Fibroblast of pulmonary artery (primary cell): ENCODE measurements around the gene HBA1.
"Not testable (repeated sequence)": the region's sequence is repeated elsewhere in the genome, so short reads cannot be mapped to it uniquely, and the experiment has no call there.

Experiments used
- DNase-seq: peaks from one replicate; pipeline ENCODE4 v3.0.0-alpha.2; 2010; ENCODE audit warnings: low read depth
- H3K4me3 ChIP-seq: replicated peaks from 2 replicates; pipeline ENCODE4 v1.5.1; 2011; ENCODE audit warnings: low read depth, mild to moderate bottlenecking, control low read depth, low read length, moderate library complexity
- CTCF ChIP-seq: IDR thresholded peaks from 2 replicates; pipeline ENCODE4 v1.5.1; 2011; ENCODE audit warnings: mild to moderate bottlenecking, control low read depth, low read length, inconsistent platforms; ENCODE audit errors: missing control alignments

Gene HBA1

GRCh38 chr16:203246-203645, 26.8 kb downstream of the HBA1 start:
- DNase-seq: no peak

GRCh38 chr16:204046-204445, 27.6 kb downstream of the HBA1 start:
- H3K4me3 ChIP-seq: not testable (repeated sequence)

More at GRCh38 chr16:203246-203645, 26.8 kb downstream of the HBA1 start:
- H3K4me3 ChIP-seq: no peak overlapping the region
- TF ChIP-seq CTCF: no peak

DNA sequence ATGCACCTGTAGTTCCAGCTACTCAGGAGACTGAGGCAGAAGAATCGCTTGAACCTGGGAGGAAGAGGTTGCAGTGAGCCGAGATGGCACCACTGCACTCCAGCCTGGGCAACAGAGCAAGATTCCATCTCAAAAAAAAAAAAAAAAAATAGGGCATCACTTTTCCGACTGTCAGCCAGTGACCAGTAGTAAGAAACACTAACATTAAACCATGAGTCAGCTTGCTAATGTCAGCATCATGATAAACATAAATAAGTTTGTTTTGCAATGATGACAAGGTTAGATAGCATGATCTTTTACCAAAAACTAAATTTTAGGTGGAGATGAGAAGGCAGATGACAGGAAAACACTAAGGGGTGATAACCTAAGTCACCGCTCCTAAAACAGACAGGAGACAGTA, 32.9 kb downstream of the HBA1 start:
- not testable (repeated sequence) for DNase-seq

More at GRCh38 chr16:204046-204445, 27.6 kb downstream of the HBA1 start:
- DNase-seq: not testable (repeated sequence)

GRCh38 chr16:211631-212180, 35.2 kb downstream of the HBA1 start:
- not testable (repeated sequence) for H3K4me3 ChIP-seq, DNase-seq

More for the DNA sequence above, 32.9 kb downstream of the HBA1 start:
- not testable (repeated sequence) for H3K4me3 ChIP-seq

GRCh38 chr16:212999-213398, 36.5 kb downstream of the HBA1 start:
- DNase-seq: no peak
- H3K4me3 ChIP-seq: no peak overlapping the region
- TF ChIP-seq CTCF: no peak

- no peak for DNase-seq
- no peak for TF ChIP-seq CTCF
Observed at GRCh38 chr16:220021-220420, 43.5 kb downstream of the HBA1 start.

More at GRCh38 chr16:220021-220420, 43.5 kb downstream of the HBA1 start:
- H3K4me3 ChIP-seq: no peak overlapping the region
